GM18873 (cell line): Measurements from ENCODE around the gene KCNAB2.

Experiments used
- ATAC-seq: cut with Tn5 transposase; IDR thresholded peaks from one replicate; pipeline ENCODE4 v1.9.1; 2021; ENCODE audit warnings: mild to moderate bottlenecking, moderate library complexity, moderate number of reproducible peaks; ENCODE audit not compliant: unreplicated experiment, low FRiP score

Gene KCNAB2

GRCh38 chr1:6094246-6094645 lies 48.6 kb downstream of the KCNAB2 start:
- ATAC-seq = no peak

GRCh38 chr1:6094801-6095505 lies 49.3 kb downstream of the KCNAB2 start:
- no peak for ATAC-seq

- no peak for ATAC-seq
These were observed 50.0 kb downstream of the KCNAB2 start for GRCh38 chr1:6095511-6096242.

- ATAC-seq = no peak
These were observed 50.8 kb downstream of the KCNAB2 start for GRCh38 chr1:6096243-6097116.

- ATAC-seq = no peak
These were observed 51.5 kb downstream of the KCNAB2 start for GRCh38 chr1:6097117-6097595.

GRCh38 chr1:6097824-6098223 lies 52.1 kb downstream of the KCNAB2 start:
- no peak for ATAC-seq

GRCh38 chr1:6098303-6099215 lies 52.9 kb downstream of the KCNAB2 start:
- ATAC-seq = no peak

GRCh38 chr1:6099297-6099696 lies 53.6 kb downstream of the KCNAB2 start:
- ATAC-seq = no peak

GRCh38 chr1:6099787-6100765 lies 54.4 kb downstream of the KCNAB2 start:
- ATAC-seq = no peak

GRCh38 chr1:6100861-6101783 lies 55.4 kb downstream of the KCNAB2 start:
- no peak for ATAC-seq

- ATAC-seq = no peak
These were observed 56.3 kb downstream of the KCNAB2 start for GRCh38 chr1:6101826-6102531.

GRCh38 chr1:6102532-6102845 lies 56.8 kb downstream of the KCNAB2 start:
- ATAC-seq = no peak

- no peak for ATAC-seq
These were observed 57.6 kb downstream of the KCNAB2 start for GRCh38 chr1:6103111-6103853.

- ATAC-seq = no peak
These were observed 58.3 kb downstream of the KCNAB2 start for GRCh38 chr1:6103854-6104530.

GRCh38 chr1:6104631-6105030 lies 58.9 kb downstream of the KCNAB2 start:
- no peak for ATAC-seq

- ATAC-seq = no peak
These were observed 59.6 kb downstream of the KCNAB2 start for GRCh38 chr1:6105218-6105679.
